Ramos (cell line): ENCODE measurements around the gene DCAF10.

Experiments
- in situ Hi-C: fragments of 300-500 bp; cut with MboI; formaldehyde crosslinking; loops from one replicate; pipeline ENCODE4 v1.14.3; 2022; ENCODE audit warnings: low sequenced_read_pairs; ENCODE audit not compliant: unreplicated experiment

The DCAF10 gene

DNA sequence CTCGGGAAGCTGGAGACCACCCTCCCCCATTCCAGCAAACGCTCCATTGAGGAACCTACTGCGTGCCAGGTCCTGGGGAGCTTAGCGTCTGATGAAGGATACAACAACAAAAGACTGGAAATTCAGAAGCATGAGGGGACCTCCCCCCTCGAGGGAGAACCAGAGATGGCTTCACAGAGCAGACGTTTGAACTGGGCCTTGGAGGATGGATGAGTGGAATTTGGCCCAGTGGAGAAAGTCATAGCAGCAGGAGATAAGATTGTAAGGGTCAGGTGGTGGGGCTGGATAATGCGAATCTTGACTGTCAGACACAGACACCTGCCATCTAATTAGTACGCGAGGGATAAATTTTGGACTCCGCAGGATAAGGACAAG lies 104.5 kb downstream of the DCAF10 start:
- in situ Hi-C loops = loop anchor here (10.0 kb wide), 1 partner anchor 430 kb away; no protein-coding TSS in a partner anchor

GRCh38 chr9:37905776-37906175 lies 105.2 kb downstream of the DCAF10 start:
- in situ Hi-C loops = loop anchor here (10.0 kb wide), 1 partner anchor 431 kb away; no protein-coding TSS in a partner anchor

DNA sequence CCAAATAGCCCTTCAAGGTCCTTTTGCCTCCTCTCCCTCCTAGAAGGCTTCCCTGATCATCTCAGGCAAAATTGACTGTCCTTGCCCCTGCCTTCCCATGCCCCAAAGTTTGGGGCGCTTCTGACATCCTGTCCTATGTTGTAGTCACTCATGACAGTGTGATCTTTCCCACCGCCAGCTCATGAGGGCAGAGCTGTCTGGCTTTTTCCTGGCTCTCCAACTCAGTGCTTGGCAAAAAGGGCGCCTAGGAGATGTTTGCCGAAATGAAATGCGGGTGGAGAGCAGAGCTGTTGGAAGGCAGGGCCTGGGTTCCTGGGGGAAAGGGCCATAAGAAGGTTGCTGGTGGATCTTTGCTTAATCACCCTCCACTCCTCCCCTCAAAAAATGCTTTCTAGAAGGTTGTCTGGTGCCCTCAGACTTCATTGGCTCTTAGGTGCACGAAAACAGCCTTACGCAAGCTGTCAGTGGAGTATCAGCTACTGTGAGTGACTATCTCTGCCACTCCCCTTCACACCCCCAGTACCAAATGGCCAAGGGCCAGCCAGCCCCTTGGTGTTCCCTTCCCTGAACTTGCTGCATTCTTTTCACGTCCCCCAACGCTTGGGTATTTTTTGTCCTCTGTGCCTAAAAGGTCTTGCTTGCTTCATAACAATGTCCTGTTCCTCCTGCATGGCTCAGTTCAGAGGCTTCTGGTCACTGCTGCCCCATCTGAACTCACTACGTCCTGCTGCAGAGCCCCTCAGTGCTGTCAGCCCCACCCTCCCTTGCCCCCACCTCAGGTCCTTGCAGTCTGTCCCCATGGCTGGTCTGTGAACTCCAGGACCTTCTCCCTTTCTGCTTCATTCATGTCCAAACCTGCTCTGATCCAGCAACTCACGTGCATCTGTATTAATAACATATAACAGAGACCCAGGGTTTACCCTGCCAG lies 106.0 kb downstream of the DCAF10 start:
- in situ Hi-C loops = loop anchor here (10.0 kb wide), 1 partner anchor 432 kb away; no protein-coding TSS in a partner anchor

- in situ Hi-C loops = loop anchor here (10.0 kb wide), 1 partner anchor 433 kb away; no protein-coding TSS in a partner anchor
These were observed 107.7 kb downstream of the DCAF10 start for GRCh38 chr9:37908283-37908682.

GRCh38 chr9:37908698-37909186 lies 108.1 kb downstream of the DCAF10 start:
- in situ Hi-C loops = loop anchor here (10.0 kb wide), 1 partner anchor 434 kb away; no protein-coding TSS in a partner anchor

DNA sequence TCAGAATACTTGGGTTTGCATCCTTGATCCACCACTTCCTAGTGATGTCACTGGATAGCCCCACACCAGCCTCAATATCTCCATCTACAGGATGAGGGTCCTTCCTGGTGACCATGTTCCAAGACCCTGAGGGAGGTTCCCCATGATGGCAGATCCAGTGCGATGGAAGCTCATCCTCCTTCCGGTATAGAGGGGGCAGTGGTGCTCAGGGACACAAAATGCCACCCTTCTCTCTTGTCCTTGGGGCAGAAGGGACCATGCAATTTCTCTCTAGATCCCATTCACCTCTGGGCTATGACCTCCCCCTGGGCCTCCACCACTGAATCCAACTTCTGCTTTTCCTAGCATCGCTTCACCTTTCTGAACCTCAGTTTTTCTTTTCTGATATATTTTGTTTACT lies 108.7 kb downstream of the DCAF10 start:
- in situ Hi-C loops = loop anchor here (10.0 kb wide), 1 partner anchor 435 kb away; no protein-coding TSS in a partner anchor

- in situ Hi-C loops = loop anchor here (10.0 kb wide), 2 partner anchors 255 to 435 kb away; no protein-coding TSS in a partner anchor
These were observed 109.2 kb downstream of the DCAF10 start for GRCh38 chr9:37909836-37910235.

- in situ Hi-C loops = loop anchor here (10.0 kb wide), 1 partner anchor 255 kb away; no protein-coding TSS in a partner anchor
These were observed 109.7 kb downstream of the DCAF10 start for GRCh38 chr9:37910271-37910670.

- in situ Hi-C loops = loop anchor here (10.0 kb wide), 1 partner anchor 254 kb away; no protein-coding TSS in a partner anchor
These were observed 110.7 kb downstream of the DCAF10 start for GRCh38 chr9:37911271-37911681.

DNA sequence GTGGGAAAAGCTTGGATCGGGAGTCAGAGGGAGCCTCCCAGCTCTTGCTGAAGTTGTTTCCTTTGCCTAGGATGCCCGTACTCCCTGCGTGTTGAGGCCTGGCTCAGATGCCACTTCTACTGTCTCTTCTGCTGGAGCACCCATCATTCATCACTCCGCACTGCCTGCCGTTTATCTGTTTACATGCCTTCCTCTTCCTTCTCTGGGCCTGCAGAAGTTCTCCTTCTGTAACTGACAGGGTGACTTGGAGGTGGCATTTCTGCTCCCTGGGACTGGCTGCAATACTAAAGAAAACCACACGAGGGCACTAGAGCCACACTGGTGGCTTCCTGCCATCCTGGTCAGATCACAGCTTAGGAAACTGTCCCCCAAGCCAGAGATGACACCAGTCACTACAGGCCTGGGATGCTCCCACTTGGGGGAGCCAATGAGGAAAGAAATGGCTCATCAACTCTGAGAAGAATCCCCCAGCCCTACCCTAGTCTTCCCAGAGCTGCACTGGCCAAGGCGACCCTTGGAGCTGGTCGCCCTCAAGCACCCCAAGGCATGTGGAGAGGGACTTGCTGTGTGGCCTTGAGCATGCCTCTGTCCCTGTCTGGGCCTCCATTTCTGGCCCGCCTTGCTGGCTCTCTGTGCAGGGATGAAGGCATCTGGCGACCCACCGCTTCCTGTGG lies 113.0 kb downstream of the DCAF10 start:
- in situ Hi-C loops = loop anchor here (10.0 kb wide), 1 partner anchor 251 kb away; no protein-coding TSS in a partner anchor

DNA sequence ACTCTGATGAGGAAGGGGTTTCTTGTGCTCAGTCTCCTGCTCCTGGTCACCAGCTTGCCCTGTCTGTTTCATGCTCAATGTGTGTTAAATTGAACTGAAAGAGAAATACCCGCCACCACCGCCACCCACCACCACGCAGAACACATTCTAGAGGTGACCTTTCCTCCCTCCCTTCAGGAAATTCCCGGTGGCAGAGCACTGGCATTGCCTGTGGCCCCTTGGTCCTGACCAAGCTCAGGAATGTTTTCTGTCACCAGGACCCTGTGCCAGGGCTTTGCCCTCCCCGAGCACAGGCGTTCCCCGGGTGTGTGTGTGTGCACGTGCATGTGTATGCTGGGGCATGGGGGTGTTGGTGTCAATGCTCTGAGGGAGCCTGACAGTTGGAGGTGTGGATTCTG lies 113.6 kb downstream of the DCAF10 start:
- in situ Hi-C loops = loop anchor here (10.0 kb wide), 1 partner anchor 251 kb away; no protein-coding TSS in a partner anchor

GRCh38 chr9:37914701-37915358 lies 114.2 kb downstream of the DCAF10 start:
- in situ Hi-C loops = loop anchor here (10.0 kb wide), 1 partner anchor 250 kb away; no protein-coding TSS in a partner anchor

- in situ Hi-C loops = loop anchor here (10.0 kb wide), 1 partner anchor 249 kb away; no protein-coding TSS in a partner anchor
These were observed 115.4 kb downstream of the DCAF10 start for GRCh38 chr9:37915911-37916470.

DNA sequence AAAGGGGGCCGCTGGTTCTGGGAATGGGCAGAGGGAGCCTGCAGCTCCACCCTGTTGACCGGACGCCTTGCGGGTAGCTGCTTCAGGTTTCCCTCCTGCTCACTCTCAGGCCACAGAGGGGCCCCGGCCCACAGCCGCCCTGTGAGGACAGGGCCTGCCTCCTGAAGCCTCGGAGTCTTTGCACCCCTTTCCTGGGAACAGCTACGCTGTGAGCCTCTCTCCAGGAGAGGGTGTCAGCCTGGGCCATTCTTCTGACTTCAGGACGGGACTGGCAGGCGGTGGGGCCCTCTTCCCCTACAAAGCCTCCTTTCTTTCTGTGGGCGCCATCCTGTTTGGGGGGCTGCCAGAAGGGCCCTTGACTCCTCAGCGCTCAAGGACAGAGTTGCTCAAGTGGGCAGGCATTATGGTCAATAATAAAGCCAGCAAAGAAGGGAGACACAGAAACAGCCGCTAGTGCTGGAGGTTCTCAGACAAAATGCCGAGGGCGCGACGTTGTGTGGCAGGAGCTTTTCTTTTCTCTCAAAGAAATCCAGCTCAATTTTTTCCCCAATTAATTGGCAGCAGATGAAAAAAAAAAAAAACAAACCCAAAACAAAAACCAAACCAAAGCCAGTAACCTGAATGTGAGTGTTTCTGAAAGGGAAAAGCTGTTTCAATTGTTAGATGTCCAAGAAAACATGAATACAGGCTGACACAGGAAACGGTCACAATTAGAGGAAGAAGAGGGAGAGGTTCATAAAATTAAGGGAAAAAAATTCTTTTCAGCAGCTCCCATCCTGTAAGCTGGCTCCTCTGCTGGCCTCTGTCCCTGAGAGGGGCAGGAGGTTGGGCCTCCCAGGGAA lies 116.1 kb downstream of the DCAF10 start:
- in situ Hi-C loops = loop anchor here (10.0 kb wide), 1 partner anchor 248 kb away; no protein-coding TSS in a partner anchor
